ENCODE measurements around the gene ZFAND3.

ZFAND3 gene

DNA sequence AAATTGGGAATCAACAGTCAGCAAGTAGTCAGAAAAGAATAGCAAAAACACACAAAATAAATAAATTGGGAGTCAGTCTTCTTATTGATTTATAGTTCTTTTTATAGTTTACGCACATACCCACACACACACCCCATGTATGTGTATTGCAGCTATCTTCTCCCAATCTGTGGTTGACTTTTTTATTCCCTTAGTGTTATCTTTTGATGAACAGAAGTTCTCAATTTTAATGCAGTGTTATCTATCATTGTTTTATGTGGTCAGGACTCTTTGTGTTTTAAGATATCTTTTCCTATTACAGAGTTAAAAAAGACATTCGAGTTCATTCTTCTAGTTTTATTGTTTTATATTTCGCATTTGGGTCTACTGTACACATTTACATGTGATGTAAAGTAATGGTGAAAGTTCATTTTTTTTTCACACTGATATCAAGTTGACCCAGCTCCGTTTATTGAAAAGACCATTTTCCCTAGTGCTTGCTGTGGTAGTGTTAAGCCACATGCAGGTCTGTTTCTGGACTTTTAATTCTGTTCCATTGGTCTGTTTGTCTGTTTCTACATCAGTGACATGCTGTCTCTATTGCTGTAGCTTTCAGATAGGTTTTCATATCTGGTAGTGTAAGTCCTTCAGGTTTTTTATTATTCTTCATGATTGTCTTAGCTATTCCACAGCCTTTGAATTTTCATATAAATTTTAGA lies 78.4 kb downstream of the ZFAND3 start:
- TF ChIP-seq, protein P1, sequence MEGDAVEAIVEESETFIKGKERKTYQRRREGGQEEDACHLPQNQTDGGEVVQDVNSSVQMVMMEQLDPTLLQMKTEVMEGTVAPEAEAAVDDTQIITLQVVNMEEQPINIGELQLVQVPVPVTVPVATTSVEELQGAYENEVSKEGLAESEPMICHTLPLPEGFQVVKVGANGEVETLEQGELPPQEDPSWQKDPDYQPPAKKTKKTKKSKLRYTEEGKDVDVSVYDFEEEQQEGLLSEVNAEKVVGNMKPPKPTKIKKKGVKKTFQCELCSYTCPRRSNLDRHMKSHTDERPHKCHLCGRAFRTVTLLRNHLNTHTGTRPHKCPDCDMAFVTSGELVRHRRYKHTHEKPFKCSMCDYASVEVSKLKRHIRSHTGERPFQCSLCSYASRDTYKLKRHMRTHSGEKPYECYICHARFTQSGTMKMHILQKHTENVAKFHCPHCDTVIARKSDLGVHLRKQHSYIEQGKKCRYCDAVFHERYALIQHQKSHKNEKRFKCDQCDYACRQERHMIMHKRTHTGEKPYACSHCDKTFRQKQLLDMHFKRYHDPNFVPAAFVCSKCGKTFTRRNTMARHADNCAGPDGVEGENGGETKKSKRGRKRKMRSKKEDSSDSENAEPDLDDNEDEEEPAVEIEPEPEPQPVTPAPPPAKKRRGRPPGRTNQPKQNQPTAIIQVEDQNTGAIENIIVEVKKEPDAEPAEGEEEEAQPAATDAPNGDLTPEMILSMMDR (IDR thresholded peaks at IDR 0.05) = no peak

DNA sequence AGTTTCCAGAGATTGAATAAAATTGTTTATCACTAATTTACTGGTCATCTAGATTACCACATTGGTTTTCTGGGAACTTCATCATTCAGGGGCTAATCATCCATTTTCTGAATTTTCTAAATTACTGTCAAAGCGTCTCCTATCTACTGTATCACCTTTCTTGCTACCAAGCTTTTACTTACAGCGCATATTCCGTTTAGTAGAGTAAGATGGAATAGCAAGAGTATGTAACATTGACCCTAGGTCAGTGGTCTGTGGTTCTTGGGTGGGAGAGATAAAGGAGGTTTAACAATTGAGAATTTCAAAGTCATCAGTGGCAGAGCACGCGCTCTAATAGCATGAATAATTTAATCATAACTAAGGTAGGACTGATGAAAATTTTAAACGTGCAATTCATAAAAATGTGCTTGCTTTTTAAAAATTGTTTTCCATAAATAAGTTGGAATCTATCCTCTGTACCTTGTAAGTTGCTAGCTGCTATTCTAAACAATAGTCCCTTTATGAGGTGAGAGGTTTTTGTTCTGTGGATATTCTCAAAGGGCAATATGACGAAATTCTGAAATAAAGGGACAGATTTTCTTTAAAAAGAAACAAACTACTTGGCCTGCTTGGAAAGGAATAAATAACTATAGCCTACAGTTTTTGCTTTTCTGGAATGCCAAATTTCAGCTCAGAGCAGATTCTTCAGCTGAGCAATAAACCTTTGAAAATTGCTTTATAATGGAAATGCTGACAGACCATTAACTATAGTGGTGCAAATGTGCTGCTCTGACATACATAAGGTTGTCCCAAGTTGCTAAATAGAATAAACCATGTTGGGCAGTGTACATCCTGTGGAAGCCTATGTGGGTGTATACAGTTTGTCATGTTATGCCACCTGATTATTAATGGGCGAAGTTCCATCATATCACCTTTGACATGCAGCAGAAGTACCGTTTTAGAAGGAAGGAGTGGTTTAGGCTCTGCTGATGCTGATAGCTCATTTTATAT lies 84.1 kb downstream of the ZFAND3 start:
- TF ChIP-seq, protein P1 (IDR thresholded peaks at IDR 0.05) = no peak

DNA sequence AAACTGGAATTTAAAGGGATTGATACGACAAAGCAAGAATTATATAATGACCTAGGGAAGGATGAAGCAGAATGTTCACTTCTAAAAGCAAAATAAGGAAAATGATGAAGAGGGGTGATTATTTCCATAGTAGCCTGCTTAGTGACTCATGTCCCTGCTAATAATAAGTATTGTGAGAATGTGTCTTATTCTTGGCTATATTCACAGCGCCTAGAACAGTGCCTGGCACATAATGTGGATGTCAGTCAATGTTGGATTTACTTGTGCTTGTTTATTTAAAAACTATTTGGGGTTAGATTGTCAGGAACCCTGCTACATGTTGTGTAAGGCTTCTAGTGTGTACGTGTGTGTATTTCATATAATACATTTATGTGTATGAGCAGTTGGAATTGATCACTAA lies 85.1 kb downstream of the ZFAND3 start:
- TF ChIP-seq, protein P1 (IDR thresholded peaks at IDR 0.05) = no peak

DNA sequence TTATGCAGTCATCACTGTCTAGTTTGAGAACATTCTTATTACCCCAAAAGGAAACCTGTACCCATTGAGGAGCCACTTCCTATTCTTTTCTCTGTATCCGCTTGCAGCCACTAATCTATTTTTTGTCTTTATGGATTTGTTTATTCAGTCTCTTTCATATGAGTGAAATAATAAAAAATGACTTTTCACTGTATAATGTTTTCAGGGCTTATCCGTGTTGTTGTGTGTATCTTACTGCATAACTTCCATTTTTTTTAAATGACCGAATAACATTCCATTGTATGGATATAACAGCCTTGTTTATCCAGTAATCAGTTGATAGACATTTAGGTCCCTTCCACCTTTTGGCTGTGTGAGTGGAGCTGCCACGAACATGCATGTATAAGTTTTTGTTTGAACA lies 86.6 kb downstream of the ZFAND3 start:
- TF ChIP-seq, protein P1 (IDR thresholded peaks at IDR 0.05) = no peak

DNA sequence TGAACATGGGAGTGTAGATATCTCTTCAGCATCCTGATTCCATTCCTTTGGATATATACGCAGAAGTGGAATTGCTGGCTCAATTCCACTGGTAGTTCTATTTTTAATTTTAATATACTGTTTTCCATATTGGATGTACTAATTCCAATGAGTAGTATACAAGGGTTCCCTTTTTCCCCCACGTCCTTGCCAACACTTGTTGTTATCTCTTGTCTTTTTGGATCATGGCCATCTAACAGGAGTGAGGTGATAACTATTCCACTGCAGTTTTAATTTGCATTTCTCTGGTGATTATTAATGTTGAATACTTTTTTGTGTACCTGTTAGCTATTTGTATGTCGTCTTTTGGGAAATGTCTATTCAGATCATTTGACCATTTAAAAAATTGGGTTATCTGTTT lies 91.5 kb downstream of the ZFAND3 start:
- TF ChIP-seq, protein P1 (IDR thresholded peaks at IDR 0.05) = no peak

DNA sequence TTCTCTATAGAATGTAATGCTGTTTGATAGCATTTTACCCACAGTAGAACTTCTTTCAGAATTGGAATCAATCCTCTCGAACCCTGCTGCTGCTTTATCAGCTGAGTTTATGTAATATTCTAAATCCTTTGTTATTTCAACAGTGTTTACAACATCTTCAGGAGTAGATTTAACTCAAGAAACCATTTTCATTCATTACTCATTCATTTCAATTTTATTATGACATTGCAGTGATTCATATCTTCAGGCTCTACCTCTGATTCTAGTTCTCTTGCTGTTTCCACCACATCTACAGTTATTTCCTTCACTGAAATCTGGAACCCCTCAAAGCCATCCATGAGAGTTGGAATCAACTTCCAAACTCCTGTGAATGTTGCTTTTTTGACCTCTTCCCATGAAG lies 93.7 kb downstream of the ZFAND3 start:
- TF ChIP-seq, protein P1 (IDR thresholded peaks at IDR 0.05) = no peak

DNA sequence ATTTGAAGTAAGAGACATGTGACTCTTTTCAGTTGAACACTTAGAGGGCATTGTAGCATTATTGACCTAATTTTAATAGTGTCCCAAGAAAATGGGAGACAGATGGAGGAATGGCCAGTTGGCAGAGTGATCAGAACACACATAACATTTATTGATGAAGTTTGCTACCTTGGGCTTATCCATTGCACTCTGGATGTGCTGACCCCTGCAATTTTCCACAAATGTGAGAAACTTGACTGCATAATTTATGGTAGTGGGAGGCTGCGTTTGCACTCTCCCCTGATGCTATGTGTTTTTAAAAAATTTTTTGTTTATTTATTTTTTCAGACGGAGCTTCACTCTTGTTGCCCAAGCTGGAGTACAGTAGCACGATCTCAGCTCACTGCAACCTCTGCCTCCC lies 95.9 kb downstream of the ZFAND3 start:
- TF ChIP-seq, protein P1 (IDR thresholded peaks at IDR 0.05) = no peak

Data from LNCAP (cell line).